OCI-LY3 (cell line): Measurements from ENCODE around the gene CPEB3.

Source experiments
- EZH2phosphoT487 ChIP-seq: fragments of 200-600 bp; shearing (Covaris generic); IDR thresholded peaks from 2 replicates; pipeline ENCODE4 v1.6.1; 2018; ENCODE audit warnings: antibody characterized with exemption, mixed run types, low read depth
- TF ChIP-seq, protein P1 (sequence below): fragments of 200-600, 300-600 bp; sonication (generic); IDR thresholded peaks from 2 replicates; pipeline ENCODE4 v1.5.1; 2014; ENCODE audit warnings: antibody characterized with exemption, low read length, low read depth

DNA sequence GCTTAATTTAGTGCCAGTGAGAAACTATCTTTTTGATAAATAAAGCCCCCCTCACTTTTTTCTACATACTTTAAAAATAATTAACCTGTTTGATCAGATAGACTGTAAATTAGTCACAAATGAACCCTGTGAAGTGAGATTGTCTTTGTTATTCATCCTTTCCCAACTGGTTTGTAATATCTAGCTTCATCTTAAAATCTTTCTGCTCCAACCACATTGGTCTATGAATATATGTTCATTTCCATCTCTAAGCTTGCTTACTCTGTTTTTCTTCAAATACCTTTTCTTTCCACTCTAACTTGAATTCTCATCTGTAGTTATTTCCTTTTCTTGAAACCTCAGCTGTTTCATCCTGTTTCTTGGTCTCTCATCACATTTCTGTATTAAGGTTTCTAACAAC lies 12.2 kb upstream of the CPEB3 start:
- TF ChIP-seq, protein P1, sequence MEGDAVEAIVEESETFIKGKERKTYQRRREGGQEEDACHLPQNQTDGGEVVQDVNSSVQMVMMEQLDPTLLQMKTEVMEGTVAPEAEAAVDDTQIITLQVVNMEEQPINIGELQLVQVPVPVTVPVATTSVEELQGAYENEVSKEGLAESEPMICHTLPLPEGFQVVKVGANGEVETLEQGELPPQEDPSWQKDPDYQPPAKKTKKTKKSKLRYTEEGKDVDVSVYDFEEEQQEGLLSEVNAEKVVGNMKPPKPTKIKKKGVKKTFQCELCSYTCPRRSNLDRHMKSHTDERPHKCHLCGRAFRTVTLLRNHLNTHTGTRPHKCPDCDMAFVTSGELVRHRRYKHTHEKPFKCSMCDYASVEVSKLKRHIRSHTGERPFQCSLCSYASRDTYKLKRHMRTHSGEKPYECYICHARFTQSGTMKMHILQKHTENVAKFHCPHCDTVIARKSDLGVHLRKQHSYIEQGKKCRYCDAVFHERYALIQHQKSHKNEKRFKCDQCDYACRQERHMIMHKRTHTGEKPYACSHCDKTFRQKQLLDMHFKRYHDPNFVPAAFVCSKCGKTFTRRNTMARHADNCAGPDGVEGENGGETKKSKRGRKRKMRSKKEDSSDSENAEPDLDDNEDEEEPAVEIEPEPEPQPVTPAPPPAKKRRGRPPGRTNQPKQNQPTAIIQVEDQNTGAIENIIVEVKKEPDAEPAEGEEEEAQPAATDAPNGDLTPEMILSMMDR: no peak
- no peak for TF ChIP-seq EZH2phosphoT487
